HG02571 (cell line): ENCODE data around the gene KCTD11.
A peak's percentile ranks its signal among the peaks of the same experiment; 100 is the strongest.

Experiments used
- ATAC-seq: cut with Tn5 transposase; IDR thresholded peaks from one replicate; pipeline ENCODE4 v1.9.1; 2021; ENCODE audit warnings: mild to moderate bottlenecking, moderate library complexity; ENCODE audit not compliant: unreplicated experiment

KCTD11 gene

DNA sequence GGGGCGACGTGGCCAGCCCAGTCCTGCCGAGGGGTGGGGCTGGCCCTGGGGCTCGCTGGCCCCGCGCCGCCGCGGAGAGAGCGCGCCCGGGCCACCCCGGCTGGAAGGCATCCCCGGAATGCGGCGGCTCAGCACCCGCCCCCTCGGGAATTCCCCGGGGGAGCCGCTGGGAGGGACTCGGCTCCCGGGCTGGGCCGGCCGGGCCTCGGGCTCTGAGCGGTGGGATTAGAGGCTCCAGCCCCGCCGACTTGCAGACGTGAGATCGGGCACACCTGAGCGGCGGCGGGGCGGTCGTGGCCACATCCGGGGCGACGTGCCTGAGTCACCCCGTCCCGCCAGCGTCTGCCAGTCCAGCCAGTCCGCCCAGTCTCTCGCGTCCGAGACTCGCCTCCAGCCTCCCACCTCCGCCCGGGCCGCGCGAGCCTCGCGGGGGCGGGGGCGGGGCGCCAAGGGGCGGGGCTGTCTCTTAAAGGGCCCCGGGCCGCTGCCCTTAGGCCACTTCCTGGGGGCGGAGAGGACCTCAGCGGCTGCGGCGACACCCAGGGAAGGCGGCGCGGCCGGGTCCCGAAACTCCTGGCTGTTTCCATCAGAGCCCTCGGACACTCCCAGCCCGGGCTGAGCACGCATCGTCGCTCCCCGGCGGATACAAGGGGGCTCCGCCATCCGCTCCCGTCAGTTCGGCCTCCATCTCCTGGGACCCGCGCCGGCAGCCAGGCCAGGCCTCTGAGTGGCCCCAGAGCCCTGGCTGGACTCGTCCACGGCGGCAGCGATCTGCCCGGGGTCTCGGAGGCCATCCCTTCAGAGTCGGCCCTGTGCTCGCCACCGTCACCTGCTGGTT is at the start of gene KCTD11:
TSS of gene KCTD11 (plus strand) at position 498 of the 838 bp plus-strand sequence.
- peak; percentile 50 for ATAC-seq

DNA sequence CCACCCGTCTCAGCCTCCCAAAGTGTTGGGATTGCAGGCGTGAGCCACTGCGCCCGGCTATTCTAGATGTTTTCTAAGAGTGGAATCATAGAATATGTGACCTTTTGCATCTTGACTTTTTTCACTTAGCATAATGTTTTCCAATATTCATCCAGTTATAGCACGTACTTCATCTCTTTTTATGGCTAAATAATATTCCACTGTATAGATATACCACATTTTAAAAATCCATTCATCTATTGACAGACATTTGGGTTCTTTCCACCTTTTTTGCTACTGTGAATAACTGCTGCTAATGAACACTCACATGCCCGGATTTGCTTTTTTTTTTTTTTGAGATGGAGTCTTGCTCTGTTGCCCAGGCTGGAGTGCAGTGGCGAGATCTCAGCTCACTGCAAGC is 47.8 kb upstream of the KCTD11 start:
- no peak for ATAC-seq

DNA sequence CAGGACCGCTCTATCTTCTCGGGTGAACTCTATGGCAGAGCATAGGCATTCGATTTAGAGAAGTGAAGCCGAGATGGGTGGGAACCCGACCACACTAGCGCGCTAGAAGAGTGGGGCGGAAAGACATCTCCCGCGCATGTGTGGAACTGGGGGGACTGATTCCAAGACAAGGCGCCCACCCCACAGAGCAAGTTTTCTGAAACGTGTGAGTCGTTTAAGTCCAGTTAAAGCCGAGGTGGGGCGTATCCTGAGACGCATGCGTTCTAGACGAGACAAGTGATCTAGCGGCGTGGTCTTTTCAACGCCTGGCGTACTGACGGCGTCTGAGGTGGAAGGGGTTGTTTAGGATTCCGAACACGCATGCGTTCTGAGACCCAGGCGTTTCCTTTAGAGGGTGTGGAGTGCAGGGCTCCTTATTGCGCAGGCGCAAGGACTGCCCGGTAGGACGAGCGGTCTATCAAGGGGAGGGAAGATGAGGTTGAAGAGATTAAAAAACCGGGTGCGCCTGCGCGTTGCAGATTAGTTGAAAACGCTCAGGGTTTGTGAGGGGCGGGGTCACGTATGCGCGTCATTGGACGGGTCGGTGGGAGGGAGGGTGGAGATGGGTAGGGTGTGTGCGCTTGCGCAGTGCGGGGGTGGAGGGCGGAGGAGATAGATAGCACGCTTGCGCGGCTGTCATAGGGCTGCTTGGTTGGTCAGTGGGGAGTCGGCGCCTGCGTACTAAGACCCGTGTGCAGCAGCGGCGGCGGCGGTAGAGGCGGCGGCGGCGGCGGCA is 44.9 kb upstream of the KCTD11 start, which contains the start of gene EIF5A:
TSS of gene EIF5A (plus strand) at position 718 of the 775 bp plus-strand sequence. CDS start 2,008 bp downstream, outside the sequence.
- peak; percentile 69 for ATAC-seq

DNA sequence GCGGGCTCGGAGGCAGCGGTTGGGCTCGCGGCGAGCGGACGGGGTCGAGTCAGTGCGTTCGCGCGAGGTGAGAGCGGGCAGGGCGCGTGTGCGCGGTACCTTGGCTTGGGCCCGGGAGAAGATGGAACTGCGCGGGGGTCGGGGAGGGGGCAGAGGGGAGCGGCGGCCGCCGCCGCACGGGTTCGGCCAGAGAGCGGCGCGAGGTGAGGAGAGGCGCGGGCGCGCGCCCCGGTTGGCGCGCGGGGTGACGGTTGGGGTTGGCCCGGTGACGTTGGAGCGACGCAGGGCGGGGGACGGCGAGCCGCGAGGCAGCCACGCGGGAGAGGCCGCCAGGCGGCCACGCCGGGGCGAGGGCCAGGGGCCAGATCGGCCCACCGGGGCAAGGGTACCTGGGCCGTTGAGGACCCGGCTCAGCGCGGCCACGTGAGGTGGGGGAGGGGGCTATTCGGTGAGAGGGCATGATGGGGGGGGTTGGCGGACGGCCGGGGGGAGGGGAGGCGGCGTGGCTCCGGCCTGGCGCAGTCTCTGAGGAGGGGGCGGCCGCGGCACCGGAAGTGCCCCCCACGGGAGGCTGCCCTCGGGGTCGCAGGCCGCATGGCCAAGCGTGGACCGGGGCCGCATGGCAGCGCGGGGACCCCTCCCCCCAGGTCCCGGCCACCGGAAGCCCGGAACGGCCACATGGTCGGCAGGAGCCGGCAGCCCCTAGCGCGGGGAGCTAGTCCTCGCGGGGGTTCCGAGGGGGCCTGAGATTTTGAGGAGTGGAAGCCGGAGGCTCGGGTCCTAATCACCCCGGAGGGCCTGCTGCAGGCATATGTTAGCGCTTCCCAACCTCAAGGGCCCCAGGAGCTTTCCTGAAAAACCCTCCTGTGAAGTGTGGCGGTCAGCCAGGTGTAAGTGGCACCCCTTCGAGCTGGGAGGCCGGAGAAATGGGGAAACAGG is 44.0 kb upstream of the KCTD11 start:
- no peak for ATAC-seq

- ATAC-seq: no peak
Observed at GRCh38 chr17:7308625-7309433, 43.1 kb upstream of the KCTD11 start.

- ATAC-seq: no peak
Observed at GRCh38 chr17:7309628-7310027, 42.3 kb upstream of the KCTD11 start.

DNA sequence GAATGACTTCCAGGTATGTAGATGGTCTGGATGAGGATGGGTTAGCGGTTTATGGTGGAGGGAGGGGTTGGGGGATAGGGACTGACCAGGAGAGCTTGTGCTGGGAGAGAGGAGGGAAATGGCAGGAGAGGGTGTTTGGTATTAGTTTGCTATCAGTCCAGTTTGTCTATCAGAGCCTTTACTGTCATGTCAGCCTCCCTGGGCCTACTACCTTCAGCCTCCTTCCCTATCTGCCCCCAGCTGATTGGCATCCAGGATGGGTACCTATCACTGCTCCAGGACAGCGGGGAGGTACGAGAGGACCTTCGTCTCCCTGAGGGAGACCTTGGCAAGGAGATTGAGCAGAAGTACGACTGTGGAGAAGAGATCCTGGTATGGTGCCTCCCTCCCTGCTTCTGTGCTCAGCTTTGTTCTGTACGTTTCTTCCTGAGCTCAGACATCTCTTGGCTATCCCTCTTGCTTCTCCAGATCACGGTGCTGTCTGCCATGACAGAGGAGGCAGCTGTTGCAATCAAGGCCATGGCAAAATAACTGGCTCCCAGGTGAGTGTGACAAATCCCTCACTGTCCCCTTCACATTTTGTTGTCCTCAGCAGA is 40.8 kb upstream of the KCTD11 start:
- no peak for ATAC-seq

DNA sequence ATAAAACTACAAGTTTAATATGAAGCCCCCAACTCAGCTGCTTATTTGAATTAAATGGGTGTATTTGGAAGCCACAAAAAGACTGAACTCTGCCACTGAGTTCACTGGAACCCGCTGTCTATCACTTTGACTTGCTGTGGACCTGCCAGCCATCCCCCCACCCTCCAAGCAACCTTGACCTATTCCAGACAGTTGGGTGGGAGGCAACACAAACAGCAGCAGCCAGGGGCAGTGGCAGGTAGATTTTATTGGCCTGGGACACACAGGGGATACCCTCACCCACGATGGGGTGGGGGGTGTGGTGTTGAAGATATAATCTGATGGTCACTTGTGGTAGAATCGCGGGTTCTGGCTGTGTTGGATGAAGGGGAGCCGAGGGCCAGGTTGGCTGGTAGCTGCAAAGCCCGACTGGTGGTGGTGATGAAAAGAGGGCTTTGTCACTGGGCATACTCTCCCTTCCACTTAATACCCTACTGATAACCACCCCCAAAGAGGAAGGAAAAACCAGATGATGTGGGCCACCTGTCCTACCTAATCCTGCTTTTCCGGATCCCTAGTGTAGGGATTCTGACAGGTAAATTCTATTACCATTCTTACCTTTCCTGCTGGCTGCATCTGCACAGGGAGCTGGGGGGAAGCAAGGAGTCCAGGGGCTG is 39.4 kb upstream of the KCTD11 start:
- no peak for ATAC-seq

- no peak for ATAC-seq
Observed at GRCh38 chr17:7313088-7313889, 38.7 kb upstream of the KCTD11 start.

GRCh38 chr17:7313890-7314718 is 37.9 kb upstream of the KCTD11 start:
- ATAC-seq: no peak

- ATAC-seq: peak; percentile 61
Observed at GRCh38 chr17:7314719-7315569, 37.0 kb upstream of the KCTD11 start, which contains the start of gene GPS2. GPS2 (minus strand) TSS chr17:7315360; CDS start chr17:7315052, 308 bp downstream.

DNA sequence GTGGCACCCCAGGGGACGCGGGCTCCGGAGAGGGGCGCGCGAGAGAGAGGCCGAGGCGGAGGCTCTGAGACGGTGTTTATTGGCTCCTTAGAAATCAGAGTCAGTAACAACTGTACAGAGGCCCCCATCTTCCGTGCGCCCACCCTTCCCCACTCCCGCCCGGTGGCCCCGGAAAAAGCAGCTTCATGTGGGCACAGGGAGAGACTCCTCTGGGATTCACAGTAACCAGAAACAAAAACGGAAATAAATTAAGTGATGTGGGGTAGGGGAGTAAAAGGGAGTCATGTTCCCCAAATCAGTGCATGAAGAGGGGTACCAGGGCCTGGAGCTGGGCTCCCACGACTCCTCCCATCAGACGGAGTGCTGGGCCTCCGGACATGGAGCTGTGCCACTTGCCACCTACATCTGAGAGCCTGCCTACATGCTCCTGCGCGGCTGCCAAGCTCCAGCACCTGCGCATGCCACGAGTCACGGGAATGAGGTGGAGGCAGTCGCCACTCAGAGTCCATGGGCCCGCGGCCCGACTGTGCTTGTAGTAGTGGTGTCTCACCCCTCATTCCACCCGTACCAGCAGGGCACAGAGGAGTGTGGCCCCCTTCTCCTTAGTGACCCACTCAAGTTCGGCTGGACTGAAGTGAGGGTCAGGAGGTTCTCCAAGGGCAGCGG is 36.3 kb upstream of the KCTD11 start:
- ATAC-seq: no peak

- no peak for ATAC-seq
Observed at GRCh38 chr17:7317161-7317803, 34.7 kb upstream of the KCTD11 start.

GRCh38 chr17:7318121-7318860 is 33.7 kb upstream of the KCTD11 start:
- no peak for ATAC-seq

- ATAC-seq: no peak
Observed at GRCh38 chr17:7321466-7321865, 30.5 kb upstream of the KCTD11 start.
